Testis (tissue), 2 donors: ENCODE measurements around the gene RASA4.
"Not testable (repeated sequence)": the region's sequence is repeated elsewhere in the genome, so short reads cannot be mapped to it uniquely, and the experiment has no call there.

Experiments
- POLR2A ChIP-seq: fragments of 450-650 bp; IDR thresholded peaks from one replicate; pipeline ENCODE4 v1.6.1; 2017; ENCODE audit warnings: antibody characterized with exemption, mild to moderate bottlenecking, moderate library complexity
- TF ChIP-seq, protein P1 (sequence below), 3 experiments: fragments of 450-650 bp in 2 of 3; fragments of 200-600 bp in 1 of 3; sonication (generic) in 1 of 3; IDR thresholded peaks; one replicate each; pipeline ENCODE4 v1.5.1; 2016 to 2019; ENCODE audit warnings: antibody characterized with exemption in 3 of 3, mild to moderate bottlenecking in 2 of 3, moderate library complexity in 1 of 3

- not testable (repeated sequence) for TF ChIP-seq POLR2A
- TF ChIP-seq, protein P1, sequence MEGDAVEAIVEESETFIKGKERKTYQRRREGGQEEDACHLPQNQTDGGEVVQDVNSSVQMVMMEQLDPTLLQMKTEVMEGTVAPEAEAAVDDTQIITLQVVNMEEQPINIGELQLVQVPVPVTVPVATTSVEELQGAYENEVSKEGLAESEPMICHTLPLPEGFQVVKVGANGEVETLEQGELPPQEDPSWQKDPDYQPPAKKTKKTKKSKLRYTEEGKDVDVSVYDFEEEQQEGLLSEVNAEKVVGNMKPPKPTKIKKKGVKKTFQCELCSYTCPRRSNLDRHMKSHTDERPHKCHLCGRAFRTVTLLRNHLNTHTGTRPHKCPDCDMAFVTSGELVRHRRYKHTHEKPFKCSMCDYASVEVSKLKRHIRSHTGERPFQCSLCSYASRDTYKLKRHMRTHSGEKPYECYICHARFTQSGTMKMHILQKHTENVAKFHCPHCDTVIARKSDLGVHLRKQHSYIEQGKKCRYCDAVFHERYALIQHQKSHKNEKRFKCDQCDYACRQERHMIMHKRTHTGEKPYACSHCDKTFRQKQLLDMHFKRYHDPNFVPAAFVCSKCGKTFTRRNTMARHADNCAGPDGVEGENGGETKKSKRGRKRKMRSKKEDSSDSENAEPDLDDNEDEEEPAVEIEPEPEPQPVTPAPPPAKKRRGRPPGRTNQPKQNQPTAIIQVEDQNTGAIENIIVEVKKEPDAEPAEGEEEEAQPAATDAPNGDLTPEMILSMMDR (IDR thresholded peaks at IDR 0.05), result not testable (repeated sequence)
Observed at GRCh38 chr7:102592477-102593019, 24.0 kb downstream of the RASA4 start.
